HFFc6 (cell line): ENCODE results near the gene MYO18A. TPM values are rescaled to one million over a fixed set of nuclear protein-coding genes. Genes with fewer than 3 reads are reported as not detected.
"Not testable (repeated sequence)": the region's sequence is repeated elsewhere in the genome, so short reads cannot be mapped to it uniquely, and the experiment has no call there.

ENCODE experiments used
- DNase-seq: peaks from one replicate; pipeline ENCODE4 v3.0.0-alpha.2; 2018
- H3K27ac Mint-ChIP-seq: 2 replicates; pipeline ENCODE4 v1.8.0; 2020; ENCODE audit warnings: mild to moderate bottlenecking, mixed read lengths
- H3K27me3 Mint-ChIP-seq: 2 replicates; pipeline ENCODE4 v1.8.0; 2021; ENCODE audit warnings: mild to moderate bottlenecking, moderate library complexity, mixed read lengths; ENCODE audit not compliant: insufficient read depth
- H3K36me3 Mint-ChIP-seq: 2 replicates; pipeline ENCODE4 v1.8.0; 2021; ENCODE audit warnings: low read depth, mixed read lengths
- H3K4me1 Mint-ChIP-seq: 2 replicates; pipeline ENCODE4 v1.8.0; 2020; ENCODE audit warnings: low read depth, mixed read lengths
- H3K4me3 Mint-ChIP-seq: 2 replicates; pipeline ENCODE4 v1.8.0; 2020; ENCODE audit warnings: mild to moderate bottlenecking, moderate library complexity, mixed read lengths
- H3K9me3 Mint-ChIP-seq: 2 replicates; pipeline ENCODE4 v1.8.0; 2020; ENCODE audit warnings: mild to moderate bottlenecking, mixed read lengths
- CTCF ChIP-seq: fragments of 200-600 bp; sonication (generic); IDR thresholded peaks from 2 replicates; pipeline ENCODE4 v1.5.0; 2021; ENCODE audit warnings: antibody characterized with exemption, mild to moderate bottlenecking
- total RNA-seq, 6 experiments: library from RNA; stranded (reverse); fragmentation: NEBNext Ultra II Directional; extraction: Animal tissue kit (Norgen Biotek cat#: 25700); gene quantifications; 2 replicates in 1 of 6; 3 replicates in 5 of 6; pipeline ENCODE4 v1.2.3, GENCODE V29; 2021

MYO18A gene
- total RNA-seq, 6 experiments from 2014 or later: 39.2 to 57.7 (median 42.9) TPM

GRCh38 chr17:29175349-29175748 lies 4.8 kb downstream of the MYO18A start:
- Mint-ChIP-seq H3K9me3 (no peaks in the 10 kb centered on the region), H3K27ac (no peak overlapping the region), H3K4me3 (no peak overlapping the region), H3K4me1 (peaks cover 33% of the 10 kb centered on the region), H3K27me3 (no peaks in the 10 kb centered on the region), H3K36me3 (peaks cover 6% of the 10 kb centered on the region; the same call in 1 of the 2 replicates)
- no peak for DNase-seq
- no peak for TF ChIP-seq CTCF

DNA sequence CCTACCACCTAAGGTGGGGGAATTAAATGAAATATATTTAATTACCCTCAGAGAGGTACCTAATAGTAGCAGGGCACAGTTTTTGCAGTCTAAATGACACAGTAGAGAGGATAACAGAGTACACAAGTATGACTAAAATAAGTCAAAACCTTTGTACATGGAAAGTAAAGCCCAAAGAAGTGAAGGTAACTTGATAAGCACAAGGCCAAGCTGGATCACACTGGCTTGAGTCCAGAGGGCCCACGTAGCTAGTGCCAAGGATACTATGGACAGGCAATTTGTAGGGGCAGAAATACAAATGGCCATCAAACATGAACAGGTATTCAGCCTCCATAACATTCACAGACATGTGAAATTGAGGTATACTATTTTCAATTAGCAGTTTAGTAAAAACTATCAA lies 7.6 kb downstream of the MYO18A start:
- Mint-ChIP-seq H3K27ac (no peak overlapping the region), H3K36me3 (peaks cover 6% of the 10 kb centered on the region; the same call in 1 of the 2 replicates), H3K9me3 (no peaks in the 10 kb centered on the region), H3K4me1 (peaks cover 22% of the 10 kb centered on the region), H3K27me3 (no peaks in the 10 kb centered on the region), H3K4me3 (no peak overlapping the region)
- DNase-seq: no peak
- no peak for TF ChIP-seq CTCF

- no peak for TF ChIP-seq CTCF
- Mint-ChIP-seq H3K4me1 (peaks cover 8% of the 10 kb centered on the region), H3K9me3 (no peaks in the 10 kb centered on the region), H3K36me3 (peaks cover 10% of the 10 kb centered on the region), H3K27me3 (no peaks in the 10 kb centered on the region), H3K27ac (no peak overlapping the region), H3K4me3 (no peak overlapping the region)
- DNase-seq: no peak
Observed at GRCh38 chr17:29170682-29171081, 9.5 kb downstream of the MYO18A start.

GRCh38 chr17:29169806-29170591 lies 10.2 kb downstream of the MYO18A start:
- Mint-ChIP-seq H3K9me3 (no peaks in the 10 kb centered on the region), H3K27me3 (no peaks in the 10 kb centered on the region), H3K27ac (no peak overlapping the region), H3K4me3 (no peak overlapping the region), H3K36me3 (peaks cover 10% of the 10 kb centered on the region), H3K4me1 (peaks cover 8% of the 10 kb centered on the region)
- DNase-seq: no peak
- TF ChIP-seq CTCF: no peak

GRCh38 chr17:29168759-29169126 lies 11.5 kb downstream of the MYO18A start:
- H3K27ac Mint-ChIP-seq, H3K36me3 Mint-ChIP-seq, DNase-seq, H3K9me3 Mint-ChIP-seq, H3K4me1 Mint-ChIP-seq, H3K4me3 Mint-ChIP-seq, H3K27me3 Mint-ChIP-seq: not testable (repeated sequence)

GRCh38 chr17:29168079-29168758 lies 12.0 kb downstream of the MYO18A start:
- H3K9me3 Mint-ChIP-seq: no peaks in the 10 kb centered on the region
- TF ChIP-seq CTCF: no peak
- DNase-seq: no peak
- peaks cover 8% of the 10 kb centered on the region for H3K4me1 Mint-ChIP-seq
- no peak overlapping the region for H3K4me3 Mint-ChIP-seq
- H3K27ac Mint-ChIP-seq: no peak overlapping the region
- H3K27me3 Mint-ChIP-seq: no peaks in the 10 kb centered on the region; the same call in 1 of the 2 replicates
- H3K36me3 Mint-ChIP-seq: peaks cover 10% of the 10 kb centered on the region
